ENCODE results near the gene CKS2. TPM values are rescaled to one million over a fixed set of nuclear protein-coding genes. Genes with fewer than 3 reads are reported as not detected.

CKS2 gene
- total and polyA plus RNA-seq, 2 of the 4 experiments (the other 2 are of a cell fraction), result 192 to 261 TPM

- TF ChIP-seq FOS (IDR thresholded peaks at IDR 0.05; ENCODE audit: low read depth, low read length), result no peak
These were observed 42.1 kb downstream of the CKS2 start (continued) for GRCh38 chr9:89352874-89353649.

- no peak for DNase-seq
- dilution Hi-C loops (cut with HindIII; ENCODE audit: low sequenced_read_pairs, unreplicated experiment), result no loop called here
These were observed 43.0 kb downstream of the CKS2 start for GRCh38 chr9:89353989-89354388.

More at GRCh38 chr9:89353989-89354388, 43.0 kb downstream of the CKS2 start:
- peaks cover 4 to 20% of the 10 kb centered on the region in 2 experiments; a peak in 3 of 4 replicates for H3K79me1 ChIP-seq (ENCODE audit: low read depth in 1 of 2, low read length in 2 of 2)
- H2BK120ac ChIP-seq (ENCODE audit: low read depth, low read length), result no peak overlapping the region
- no peak overlapping the region for H2BK20ac ChIP-seq (ENCODE audit: low read depth, low read length)
- no peak overlapping the region for H3K4me2 ChIP-seq (ENCODE audit: low read depth, low read length)
- CTCF ChIA-PET, result no interaction called here
- no peak overlapping the region for H3K9ac ChIP-seq (ENCODE audit: low read depth, low read length)
- no peak overlapping the region for H2AFZ ChIP-seq (replicated peaks; ENCODE audit: low read length, poor library complexity)
- H2BK5ac ChIP-seq (ENCODE audit: low read depth, low read length, poor library complexity, severe bottlenecking), result no peak overlapping the region
- intact Hi-C loops (cut with micrococcal nuclease) (no loop called here), in situ Hi-C loops (cut with MboI; ENCODE audit: low sequenced_read_pairs) (no loop called here)
- no peaks in the 10 kb centered on the region for H3K27me3 ChIP-seq (ENCODE audit: control insufficient read depth, insufficient read depth, low read length)
- no peak overlapping the region for H3K4me3 ChIP-seq (ENCODE audit: insufficient read depth, low read depth, low read length)
- H2AK9ac ChIP-seq (replicated peaks; ENCODE audit: low read depth, low read length, poor library complexity), result no peak overlapping the region
- no peak overlapping the region for H4K5ac ChIP-seq (ENCODE audit: low read depth, low read length)
- H3K9me1 ChIP-seq (ENCODE audit: insufficient read depth, low read length), result peaks cover 3% of the 10 kb centered on the region; the same call in 1 of the 2 replicates
- no peak overlapping the region for H3K18ac ChIP-seq (ENCODE audit: low read depth, low read length)
- ATAC-seq (ENCODE audit: low read depth), result no peak; the same call in 1 of the 2 replicates
- H3K4ac ChIP-seq (ENCODE audit: low read depth, low read length), result no peak overlapping the region
- no TSS peak for BruUV-seq (replicated peaks)
- H3K9me3 ChIP-seq (ENCODE audit: control insufficient read depth, insufficient read depth, low read length), result no peaks in the 10 kb centered on the region
- H2BK15ac ChIP-seq (ENCODE audit: low read depth, low read length), result no peak overlapping the region
- H4K8ac ChIP-seq (ENCODE audit: low read depth in 2 of 2, low read length in 2 of 2), result no peak overlapping the region
- no peak overlapping the region for H3K27ac ChIP-seq (ENCODE audit: insufficient read depth, low read length)
- TF ChIP-seq CTCF (conservative IDR thresholded peaks at IDR 0.05; ENCODE audit: low read depth, low read length), result 0 out of 2 replicates have a peak, but pooled peaks have one; percentile 2
- TF ChIP-seq MXI1 (IDR thresholded peaks at IDR 0.05; ENCODE audit: borderline replicate concordance, low read depth, low read length), result no peak
- no peak for TF ChIP-seq USF2 (IDR thresholded peaks at IDR 0.05; ENCODE audit: low read depth, low read length)
- no peak for TF ChIP-seq RFX5 (IDR thresholded peaks at IDR 0.05; ENCODE audit: low read depth, low read length)
- no CpG with 5 or more reads among the region's 3 CpGs for WGBS, 2 experiments (ENCODE audit: extremely low coverage in 2 of 2, insufficient read length in 1 of 2)
- POLR2A ChIA-PET (ENCODE audit: unreplicated experiment), result no interaction called here
- no peak overlapping the region for H2AK5ac ChIP-seq (ENCODE audit: low read depth, low read length)
- no peak overlapping the region for H4K91ac ChIP-seq (ENCODE audit: insufficient read depth, low read depth, low read length)
- no peaks in the 10 kb centered on the region; the same call in 1 of the 2 replicates for H3K4me1 ChIP-seq (ENCODE audit: control insufficient read depth, insufficient read depth, low read length)
- no peak overlapping the region for H3K23ac ChIP-seq (ENCODE audit: low read depth, low read length)
- no peak overlapping the region for H3K56ac ChIP-seq (ENCODE audit: extremely low read depth, insufficient read depth, low read length)
- no peak overlapping the region for H3K14ac ChIP-seq (replicated peaks; ENCODE audit: low read depth, low read length)
- peaks cover 68% of the 10 kb centered on the region for H3K36me3 ChIP-seq (ENCODE audit: control insufficient read depth, insufficient read depth, low read length)
- no peaks in the 10 kb centered on the region; the same call in 1 of the 2 replicates for H4K20me1 ChIP-seq (ENCODE audit: insufficient read depth, low read length)

All from IMR-90 (cell line).